Hepatocyte (in vitro differentiated cells): ENCODE data around the gene MIEN1. TPM values are rescaled to one million over a fixed set of nuclear protein-coding genes. Genes with fewer than 3 reads are reported as not detected.

Experiments
- DNase-seq: peaks from one replicate; pipeline ENCODE4 v3.0.0-alpha.2; 2016; ENCODE audit warnings: low spot score
- H2AFZ ChIP-seq: fragments of 200-600 bp; sonication (generic); 2 replicates; pipeline ENCODE4 v1.6.0; 2016; ENCODE audit warnings: antibody characterized with exemption, mild to moderate bottlenecking
- H3K27ac ChIP-seq: fragments of 200-600 bp; sonication (generic); 2 replicates; pipeline ENCODE4 v1.5.1; 2016; ENCODE audit warnings: mild to moderate bottlenecking
- H3K27me3 ChIP-seq: fragments of 200-600 bp; sonication (generic); 2 replicates; pipeline ENCODE4 v1.6.1; 2016
- H3K36me3 ChIP-seq: fragments of 200-600 bp; sonication (generic); replicated peaks from 2 replicates; pipeline ENCODE4 v1.5.1; 2016; ENCODE audit warnings: low read depth; ENCODE audit not compliant: insufficient read depth
- H3K4me1 ChIP-seq: fragments of 200-600 bp; sonication (generic); 2 replicates; pipeline ENCODE4 v1.5.1; 2016; ENCODE audit warnings: mild to moderate bottlenecking, moderate library complexity; ENCODE audit not compliant: insufficient read depth
- H3K4me2 ChIP-seq: fragments of 200-600 bp; sonication (generic); 2 replicates; pipeline ENCODE4 v1.6.0; 2016
- H3K4me3 ChIP-seq: fragments of 200-600 bp; sonication (generic); 2 replicates; pipeline ENCODE4 v1.5.1; 2016; ENCODE audit warnings: mild to moderate bottlenecking
- H3K79me2 ChIP-seq: fragments of 200-600 bp; sonication (generic); 2 replicates; pipeline ENCODE4 v1.6.0; 2017; ENCODE audit warnings: mild to moderate bottlenecking
- H3K9me2 ChIP-seq: fragments of 200-600 bp; sonication (generic); replicated peaks from 2 replicates; pipeline ENCODE4 v1.6.0; 2017; ENCODE audit warnings: mild to moderate bottlenecking; ENCODE audit not compliant: insufficient read depth
- H3K9me3 ChIP-seq: fragments of 200-600 bp; sonication (generic); 2 replicates; pipeline ENCODE4 v1.5.1; 2016; ENCODE audit warnings: low read depth, mild to moderate bottlenecking
- H4K20me1 ChIP-seq: fragments of 200-600 bp; sonication (generic); 2 replicates; pipeline ENCODE4 v1.6.0; 2016; ENCODE audit warnings: mild to moderate bottlenecking; ENCODE audit not compliant: insufficient read depth, poor library complexity, severe bottlenecking
- EZH2 ChIP-seq: fragments of 200-600 bp; sonication (generic); IDR thresholded peaks from 2 replicates; pipeline ENCODE4 v1.6.1; 2016; ENCODE audit warnings: antibody characterized with exemption, mild to moderate bottlenecking, borderline replicate concordance
- EZH2phosphoT487 ChIP-seq: fragments of 200-600 bp; sonication (generic); IDR thresholded peaks from one replicate; pipeline ENCODE4 v1.6.1; 2018; ENCODE audit warnings: antibody characterized with exemption, mild to moderate bottlenecking, low read depth, moderate library complexity; ENCODE audit not compliant: unreplicated experiment, severe bottlenecking
- WGBS: methylation state at CpG from one replicate; pipeline ENCODE4 v1.1.6; 2016; ENCODE audit warnings: low lambda C conversion rate; ENCODE audit errors: missing lambda C conversion rate; 5-methylcytosine and 5-hydroxymethylcytosine counted together
- polyA plus RNA-seq: library from polyadenylated mRNA; unstranded; fragments of >200 nt; fragmentation: Nextera tagmentation; extraction: Ambion mirVana; gene quantifications from 2 replicates; pipeline ENCODE4 v1.2.1, GENCODE V29; 2016
- total RNA-seq: library from RNA; depleted of rRNA; stranded (reverse); fragments of >200 nt; gene quantifications from 2 replicates; pipeline ENCODE4 v1.2.3, GENCODE V29; 2014
- TF ChIP-seq, protein P1 (sequence below): fragments of 200-600 bp; sonication (generic); IDR thresholded peaks from 2 replicates; pipeline ENCODE4 v1.5.1; 2016; ENCODE audit warnings: antibody characterized with exemption, mild to moderate bottlenecking; ENCODE audit not compliant: poor library complexity

The MIEN1 gene
- total and polyA plus RNA-seq, 2 experiments from 2014 or later = 37.2 to 129 TPM

DNA sequence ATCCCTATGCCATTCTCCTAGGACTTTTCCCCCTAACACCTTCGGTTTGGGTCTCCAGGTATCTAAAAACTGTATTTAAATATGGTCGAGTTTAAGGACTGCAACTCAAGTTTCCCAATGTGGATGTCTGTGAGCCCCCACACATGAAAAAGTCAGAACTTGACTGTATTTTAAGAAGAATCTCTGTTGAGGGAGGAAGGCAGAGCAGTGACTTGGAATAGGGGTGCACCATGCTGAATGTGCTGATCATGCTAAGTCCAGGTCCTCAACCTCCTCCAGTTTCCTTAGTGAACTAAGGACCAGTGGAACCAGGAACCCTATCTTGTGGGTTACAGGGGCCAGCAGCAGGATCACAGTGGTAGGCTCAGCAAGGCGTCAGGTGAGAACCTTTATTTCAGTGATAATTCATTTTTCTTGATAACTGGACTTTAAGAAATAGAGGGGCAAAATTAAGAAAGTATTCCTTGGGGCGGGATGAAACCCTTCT lies 26.9 kb upstream of the MIEN1 start:
- H3K27ac ChIP-seq = no peak overlapping the region
- 88% methylated on average over 4 of the region's 4 CpGs for WGBS
- H2AFZ ChIP-seq = no peak overlapping the region
- no peaks in the 10 kb centered on the region for H4K20me1 ChIP-seq
- H3K9me3 ChIP-seq = no peaks in the 10 kb centered on the region
- H3K27me3 ChIP-seq = no peaks in the 10 kb centered on the region
- no peak for DNase-seq
- peaks cover 6% of the 10 kb centered on the region for H3K4me1 ChIP-seq
- no peaks in the 10 kb centered on the region for H3K79me2 ChIP-seq
- no peaks in the 10 kb centered on the region for H3K9me2 ChIP-seq
- no peak overlapping the region for H3K4me3 ChIP-seq
- no peaks in the 10 kb centered on the region for H3K36me3 ChIP-seq
- no peak overlapping the region for H3K4me2 ChIP-seq
- no peak for TF ChIP-seq EZH2phosphoT487
- TF ChIP-seq EZH2 = no peak
- TF ChIP-seq, protein P1, sequence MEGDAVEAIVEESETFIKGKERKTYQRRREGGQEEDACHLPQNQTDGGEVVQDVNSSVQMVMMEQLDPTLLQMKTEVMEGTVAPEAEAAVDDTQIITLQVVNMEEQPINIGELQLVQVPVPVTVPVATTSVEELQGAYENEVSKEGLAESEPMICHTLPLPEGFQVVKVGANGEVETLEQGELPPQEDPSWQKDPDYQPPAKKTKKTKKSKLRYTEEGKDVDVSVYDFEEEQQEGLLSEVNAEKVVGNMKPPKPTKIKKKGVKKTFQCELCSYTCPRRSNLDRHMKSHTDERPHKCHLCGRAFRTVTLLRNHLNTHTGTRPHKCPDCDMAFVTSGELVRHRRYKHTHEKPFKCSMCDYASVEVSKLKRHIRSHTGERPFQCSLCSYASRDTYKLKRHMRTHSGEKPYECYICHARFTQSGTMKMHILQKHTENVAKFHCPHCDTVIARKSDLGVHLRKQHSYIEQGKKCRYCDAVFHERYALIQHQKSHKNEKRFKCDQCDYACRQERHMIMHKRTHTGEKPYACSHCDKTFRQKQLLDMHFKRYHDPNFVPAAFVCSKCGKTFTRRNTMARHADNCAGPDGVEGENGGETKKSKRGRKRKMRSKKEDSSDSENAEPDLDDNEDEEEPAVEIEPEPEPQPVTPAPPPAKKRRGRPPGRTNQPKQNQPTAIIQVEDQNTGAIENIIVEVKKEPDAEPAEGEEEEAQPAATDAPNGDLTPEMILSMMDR = no peak

DNA sequence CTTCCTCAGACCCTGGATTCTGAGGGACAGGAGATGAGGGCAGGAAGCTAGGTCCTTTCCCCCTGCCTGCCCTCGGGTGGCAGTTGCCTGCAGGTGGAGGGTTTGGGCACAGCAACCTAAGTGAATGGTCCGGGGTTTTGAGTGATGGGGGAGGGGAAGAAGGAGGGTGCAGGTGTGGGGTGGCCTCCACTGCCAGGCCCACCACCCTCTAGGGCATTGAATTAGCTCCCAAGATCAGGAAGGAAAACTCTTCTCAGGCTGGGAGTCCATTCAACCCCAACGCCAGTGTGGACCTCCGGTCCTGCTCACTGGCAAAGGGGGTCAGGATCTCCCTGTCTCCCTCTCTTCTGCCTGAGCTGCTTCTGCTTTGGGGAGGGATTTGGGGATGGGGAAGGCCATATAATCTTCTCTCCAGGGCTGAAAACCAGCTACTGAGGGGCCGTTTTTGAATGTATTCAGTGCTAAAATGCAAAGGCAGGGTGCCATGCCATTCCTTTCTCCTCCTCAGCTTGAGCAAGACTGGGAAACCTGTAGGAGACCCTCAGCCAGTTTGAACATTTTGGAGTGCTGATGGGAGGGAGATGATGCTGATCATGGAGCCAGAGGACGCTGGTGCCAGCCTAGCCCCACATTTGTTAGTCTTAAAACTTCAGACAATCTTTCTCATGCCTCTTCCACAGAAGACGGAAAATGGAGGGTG lies 26.2 kb upstream of the MIEN1 start:
- WGBS = 77% methylated on average over 7 of the region's 7 CpGs
- Histone ChIP-seq H3K4me3 (no peak overlapping the region), H3K27me3 (no peaks in the 10 kb centered on the region), H3K79me2 (no peaks in the 10 kb centered on the region), H3K9me2 (no peaks in the 10 kb centered on the region), H3K27ac (no peak overlapping the region), H2AFZ (no peak overlapping the region), H4K20me1 (no peaks in the 10 kb centered on the region), H3K36me3 (no peaks in the 10 kb centered on the region), H3K4me2 (no peak overlapping the region), H3K4me1 (peaks cover 6% of the 10 kb centered on the region), H3K9me3 (no peaks in the 10 kb centered on the region)
- TF ChIP-seq, protein P1 = no peak
- TF ChIP-seq EZH2 = no peak
- TF ChIP-seq EZH2phosphoT487 = no peak
- DNase-seq = no peak

DNA sequence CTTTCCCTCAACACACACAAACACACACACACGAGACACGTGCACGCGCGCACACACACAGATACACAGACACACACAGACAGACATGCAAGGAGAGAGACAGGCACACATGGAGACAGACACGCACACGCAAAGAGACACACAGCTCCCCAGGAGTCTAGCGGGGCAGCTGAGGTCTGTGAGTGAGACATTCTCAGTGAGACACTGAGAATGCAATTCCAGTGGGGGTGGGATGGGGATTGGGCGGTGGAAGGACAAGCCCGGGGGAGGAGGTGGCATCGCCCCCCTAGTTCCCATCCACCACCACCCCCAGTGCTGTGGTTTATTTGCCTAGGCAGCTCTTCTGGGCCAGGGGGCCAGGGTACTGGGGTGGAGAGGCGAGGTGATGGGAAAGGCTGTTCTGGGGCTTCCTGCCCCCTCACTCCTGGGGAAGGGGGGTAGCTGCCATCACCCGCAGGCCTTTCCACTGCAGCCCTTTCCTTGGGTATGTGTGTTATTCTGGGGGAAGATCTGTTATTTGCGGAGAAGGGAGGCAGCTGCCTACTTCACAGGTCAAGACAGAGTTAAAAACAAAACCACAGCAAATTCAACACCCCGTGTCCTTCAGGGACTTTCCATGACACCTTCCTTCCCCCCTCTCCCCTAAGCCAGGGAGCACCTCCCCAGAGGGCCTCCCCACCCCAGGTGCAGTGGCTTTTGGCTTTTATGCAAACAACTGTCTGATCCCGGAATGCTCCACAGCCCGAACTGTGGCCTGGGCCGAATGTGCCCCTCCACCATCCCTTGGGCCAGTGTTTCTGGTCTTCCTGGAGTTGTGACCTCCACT lies 25.4 kb upstream of the MIEN1 start:
- TF ChIP-seq EZH2phosphoT487 (no peak), EZH2 (no peak)
- TF ChIP-seq, protein P1 = no peak
- Histone ChIP-seq H3K27me3 (no peaks in the 10 kb centered on the region), H3K9me2 (no peaks in the 10 kb centered on the region), H3K4me2 (peak overlapping the region; percentile 90), H3K79me2 (no peaks in the 10 kb centered on the region), H3K9me3 (no peaks in the 10 kb centered on the region), H4K20me1 (no peaks in the 10 kb centered on the region), H3K4me3 (no peak overlapping the region), H3K36me3 (no peaks in the 10 kb centered on the region), H2AFZ (peak overlapping the region; percentile 93), H3K4me1 (peaks cover 6% of the 10 kb centered on the region), H3K27ac (peak overlapping the region; percentile 96)
- DNase-seq = no peak
- WGBS = 77% methylated on average over 17 of the region's 18 CpGs
